GM18867 (cell line): ENCODE data around the gene OVOL1.

Experiments used
- ATAC-seq: cut with Tn5 transposase; IDR thresholded peaks from one replicate; pipeline ENCODE4 v1.9.1; 2021; ENCODE audit warnings: mild to moderate bottlenecking, moderate library complexity; ENCODE audit not compliant: unreplicated experiment

Gene OVOL1

GRCh38 chr11:65777821-65778361 is 9.0 kb upstream of the OVOL1 start:
- ATAC-seq: no peak

DNA sequence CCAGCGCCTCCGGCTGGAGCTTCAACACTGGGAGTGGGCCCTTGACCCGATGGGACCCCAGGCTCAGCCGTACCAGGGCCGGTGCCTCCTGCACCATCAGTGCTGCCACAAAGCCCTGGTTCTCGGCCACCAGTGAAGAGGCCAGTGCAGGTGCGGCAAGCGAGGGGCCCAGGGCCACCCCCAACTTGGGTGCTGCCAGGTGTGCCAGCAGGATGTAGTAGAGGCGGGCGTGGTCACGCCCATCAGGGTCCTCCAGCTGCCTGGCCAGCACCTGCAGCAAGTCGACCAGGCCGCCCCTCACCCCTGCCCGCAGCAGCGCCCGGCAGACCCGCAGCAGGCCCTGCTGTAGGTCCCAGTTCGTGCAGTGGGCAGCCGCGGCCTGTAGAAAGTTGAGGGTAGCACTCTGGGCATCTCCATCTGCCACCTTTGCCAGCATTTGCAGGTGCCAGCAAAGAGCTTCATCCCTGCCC is 8.4 kb upstream of the OVOL1 start:
- no peak for ATAC-seq

DNA sequence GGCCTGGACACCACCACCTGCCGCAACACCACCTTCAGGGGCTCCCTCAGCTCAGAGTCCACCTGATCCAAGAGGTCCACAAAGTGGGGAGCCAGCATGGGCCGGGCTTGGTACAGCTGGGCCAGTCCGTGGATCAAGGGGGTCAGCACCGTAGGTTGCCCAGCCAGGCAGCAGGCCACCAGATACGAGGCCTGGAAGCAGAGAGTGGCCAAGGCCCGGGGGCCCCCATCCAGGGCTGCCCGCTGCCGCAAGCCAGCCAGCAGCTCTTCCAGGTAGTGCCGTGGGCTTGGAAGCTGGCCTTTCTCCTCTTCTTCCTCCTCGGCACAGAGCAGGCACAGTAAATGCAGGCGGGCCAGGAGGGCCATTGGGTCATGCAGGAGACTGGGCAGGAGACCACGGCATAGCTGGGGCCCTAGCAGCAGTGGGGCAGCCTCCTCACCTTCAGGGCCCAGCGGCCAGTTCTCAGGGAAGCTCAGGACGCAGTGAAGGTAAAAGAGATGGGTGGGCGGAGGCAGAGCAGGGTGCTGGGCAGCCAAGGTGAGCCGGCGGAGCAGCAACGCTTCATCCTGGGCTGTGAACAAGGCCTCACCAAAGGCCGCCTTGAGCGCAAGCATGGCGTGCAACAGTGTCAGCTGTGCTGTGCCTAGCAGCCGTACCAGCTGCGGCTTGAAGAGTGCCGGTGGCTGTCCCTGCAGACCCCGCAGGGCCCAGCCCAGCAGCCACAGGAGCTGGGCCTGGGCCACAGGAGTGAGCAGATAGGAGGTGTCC is 7.8 kb upstream of the OVOL1 start:
- no peak for ATAC-seq

- no peak for ATAC-seq
These were observed 7.3 kb upstream of the OVOL1 start for GRCh38 chr11:65779669-65779918.

DNA sequence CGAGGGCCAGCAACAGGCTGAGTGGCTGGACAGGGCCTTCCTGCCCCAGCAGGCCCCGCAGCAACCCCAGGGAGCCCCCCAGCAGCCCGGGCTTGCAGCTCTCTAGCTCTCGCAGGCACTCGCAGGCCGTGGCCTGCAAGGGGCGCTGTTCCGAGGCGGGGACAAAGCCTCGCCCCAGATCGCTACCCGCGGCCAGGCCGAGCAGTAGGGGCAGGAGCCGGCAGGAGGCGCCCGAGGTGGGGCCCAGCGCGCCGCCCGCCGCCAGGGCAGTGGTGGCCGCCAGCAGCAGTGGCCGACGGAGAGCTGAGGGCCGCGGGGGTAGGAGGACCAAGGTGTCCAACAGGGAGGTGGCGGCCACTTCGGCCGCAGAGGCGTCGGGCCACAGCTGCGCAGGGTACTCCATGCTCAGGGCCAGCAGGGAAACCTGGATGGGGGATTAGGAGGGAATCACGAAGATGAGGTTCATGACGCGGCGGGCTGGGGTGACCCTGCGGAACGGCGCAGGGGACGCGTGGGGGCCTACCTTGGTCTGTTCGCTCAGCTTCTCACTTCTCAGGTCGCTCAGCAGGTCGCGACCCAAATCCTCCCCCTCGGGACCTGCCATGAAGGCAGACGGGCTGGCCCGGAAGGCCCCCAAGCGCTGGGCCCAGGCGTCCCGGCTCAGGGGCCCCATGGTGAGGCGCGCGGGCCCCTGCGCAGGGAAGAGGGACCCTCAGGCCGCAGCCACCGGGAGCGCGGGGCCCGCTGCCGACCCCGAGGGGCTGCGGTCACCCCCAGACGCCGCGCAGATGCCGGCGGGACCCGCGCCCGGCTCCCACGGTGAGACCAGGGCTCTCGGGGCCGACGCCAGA is 6.7 kb upstream of the OVOL1 start:
- ATAC-seq: peak; percentile 53

DNA sequence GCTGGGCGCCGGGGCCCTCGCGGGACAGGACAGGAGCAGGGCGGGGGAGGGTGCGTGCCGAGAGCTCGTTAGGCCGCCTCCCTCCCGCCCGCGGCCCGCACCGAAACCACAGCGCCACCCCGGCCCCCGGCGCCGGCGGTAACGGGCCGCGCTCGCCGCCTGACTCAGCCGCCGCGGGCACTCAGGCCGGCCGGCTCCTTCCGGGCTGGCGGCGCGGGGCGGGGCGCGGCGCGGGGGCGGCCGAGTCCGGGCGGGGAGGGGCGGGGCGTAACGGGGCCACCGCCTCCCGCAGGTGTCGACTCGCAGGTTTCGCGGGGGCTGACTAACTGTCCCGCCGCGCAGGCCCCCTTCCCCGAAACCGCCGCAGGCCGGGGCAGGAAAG is 6.1 kb upstream of the OVOL1 start, which contains the start of gene AP5B1:
Gene AP5B1, minus strand, starts transcription at position 207 of the 382 bp plus-strand sequence. CDS start 385 bp downstream, outside the sequence.
- peak; percentile 66 for ATAC-seq

DNA sequence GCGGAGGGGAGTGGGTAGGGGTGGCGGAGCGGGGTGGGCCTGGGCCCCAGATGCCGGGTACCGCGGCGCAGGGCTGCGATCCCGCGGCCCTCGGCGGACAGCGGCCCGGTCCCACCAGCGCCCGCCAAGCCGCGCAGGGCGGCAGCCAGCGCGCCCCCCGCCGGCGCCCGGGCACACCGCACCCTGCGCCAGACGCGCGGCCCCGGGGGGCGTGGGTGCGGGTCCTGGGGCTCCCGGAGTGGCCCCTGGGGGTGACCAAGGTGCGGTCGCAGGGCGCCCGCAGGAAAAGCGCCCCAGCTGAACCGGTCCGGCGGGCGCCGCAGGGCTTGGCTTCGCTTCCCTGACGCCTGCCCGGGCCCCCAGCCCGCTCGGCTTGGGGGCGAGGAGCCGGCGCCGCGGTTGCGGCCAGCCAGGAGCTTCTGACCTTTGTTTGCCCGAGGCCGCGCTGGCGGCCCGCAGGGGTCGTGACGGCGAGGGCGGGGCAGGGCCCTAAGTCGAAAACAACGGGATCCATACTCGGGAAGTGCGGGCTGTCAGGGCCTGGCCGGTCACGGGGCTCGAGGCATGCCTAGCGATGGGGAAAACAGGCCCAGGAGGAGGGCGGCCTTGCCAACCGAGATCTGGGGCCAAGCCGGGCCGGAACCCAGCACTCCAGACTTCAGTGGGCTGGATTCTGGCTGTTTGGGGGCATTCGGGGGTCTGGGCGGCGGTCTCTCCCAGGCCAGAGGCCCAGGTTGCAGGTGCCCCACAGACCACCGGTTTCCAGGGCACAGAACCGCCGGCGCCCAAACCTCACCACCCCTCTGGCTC is 5.5 kb upstream of the OVOL1 start:
- peak; percentile 35 for ATAC-seq

DNA sequence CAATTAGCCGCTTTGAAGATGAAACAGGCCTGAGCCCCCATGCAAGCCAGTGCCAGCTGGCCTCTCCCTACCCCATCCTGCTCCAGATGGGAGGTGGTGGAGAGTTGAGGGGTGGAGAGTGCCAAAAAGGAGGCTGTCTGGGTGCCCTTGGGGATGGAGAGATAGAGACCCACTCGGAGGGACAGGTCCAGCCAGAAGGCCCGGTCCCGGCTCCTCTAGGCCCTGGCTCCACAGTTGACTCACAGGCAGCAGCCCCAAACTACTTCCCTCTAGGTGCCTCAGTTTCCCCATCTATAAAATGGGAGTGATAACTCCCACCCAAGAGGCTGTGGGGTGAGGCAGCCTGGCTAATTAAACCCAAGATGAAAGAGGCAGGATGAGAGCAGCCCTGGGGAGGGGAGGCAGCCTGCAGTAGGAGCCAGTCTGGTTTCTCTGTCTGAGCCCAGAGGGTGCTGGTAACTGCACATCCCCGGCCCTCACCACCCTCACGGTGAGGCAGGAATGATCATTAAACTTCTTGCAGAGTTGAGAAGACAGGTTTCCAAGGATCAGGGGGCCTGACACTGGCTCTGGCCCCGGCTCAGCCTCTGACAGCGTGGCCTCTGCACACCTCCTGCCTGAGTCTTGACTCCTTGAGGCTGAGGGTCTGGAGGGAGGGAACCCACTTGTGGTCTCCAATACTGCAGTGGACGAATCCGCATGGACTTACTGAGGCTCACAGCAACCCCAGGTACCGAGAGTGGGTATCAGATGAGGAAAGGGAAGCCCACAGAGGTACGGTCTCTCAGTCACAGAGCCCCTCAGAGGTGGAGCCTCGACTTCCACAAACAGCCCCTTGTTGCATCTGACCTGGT is 4.7 kb upstream of the OVOL1 start:
- no peak for ATAC-seq

GRCh38 chr11:65782816-65783228 is 4.0 kb upstream of the OVOL1 start:
- no peak for ATAC-seq

DNA sequence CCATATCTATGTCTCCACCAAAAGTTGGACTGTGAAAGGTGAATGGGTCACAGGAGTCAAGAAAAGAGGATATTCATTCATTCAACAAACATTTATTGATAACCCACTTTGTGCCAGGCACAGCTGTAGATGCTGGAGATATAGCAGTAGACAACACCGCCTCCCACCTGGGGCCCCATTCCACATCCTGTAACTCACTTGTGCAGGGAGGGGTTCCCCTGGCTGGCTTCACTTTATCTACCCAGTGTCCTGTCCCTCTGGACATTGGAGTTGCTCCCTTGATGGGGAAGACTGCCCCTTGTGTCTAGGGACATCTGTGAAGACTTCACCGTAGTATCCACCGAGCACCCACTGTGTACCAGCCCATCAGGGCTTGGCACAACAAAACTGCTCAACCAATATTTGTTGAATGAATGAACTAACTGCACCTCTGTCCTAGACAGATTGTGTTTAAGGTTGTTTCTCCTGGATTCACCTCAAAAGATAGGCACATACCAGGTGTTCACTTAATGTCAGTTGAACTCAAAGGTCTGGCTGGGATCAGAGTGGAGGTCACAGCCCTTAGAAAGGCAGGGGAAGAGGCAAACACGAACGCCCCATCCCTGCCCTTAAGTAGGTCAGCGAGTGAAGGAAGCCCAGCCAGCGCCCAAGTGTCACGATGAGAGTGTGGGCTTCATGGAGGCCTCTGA is 1.4 kb upstream of the OVOL1 start:
- ATAC-seq: no peak

GRCh38 chr11:65786008-65786785 is 666 bp upstream of the OVOL1 start:
- ATAC-seq: no peak

DNA sequence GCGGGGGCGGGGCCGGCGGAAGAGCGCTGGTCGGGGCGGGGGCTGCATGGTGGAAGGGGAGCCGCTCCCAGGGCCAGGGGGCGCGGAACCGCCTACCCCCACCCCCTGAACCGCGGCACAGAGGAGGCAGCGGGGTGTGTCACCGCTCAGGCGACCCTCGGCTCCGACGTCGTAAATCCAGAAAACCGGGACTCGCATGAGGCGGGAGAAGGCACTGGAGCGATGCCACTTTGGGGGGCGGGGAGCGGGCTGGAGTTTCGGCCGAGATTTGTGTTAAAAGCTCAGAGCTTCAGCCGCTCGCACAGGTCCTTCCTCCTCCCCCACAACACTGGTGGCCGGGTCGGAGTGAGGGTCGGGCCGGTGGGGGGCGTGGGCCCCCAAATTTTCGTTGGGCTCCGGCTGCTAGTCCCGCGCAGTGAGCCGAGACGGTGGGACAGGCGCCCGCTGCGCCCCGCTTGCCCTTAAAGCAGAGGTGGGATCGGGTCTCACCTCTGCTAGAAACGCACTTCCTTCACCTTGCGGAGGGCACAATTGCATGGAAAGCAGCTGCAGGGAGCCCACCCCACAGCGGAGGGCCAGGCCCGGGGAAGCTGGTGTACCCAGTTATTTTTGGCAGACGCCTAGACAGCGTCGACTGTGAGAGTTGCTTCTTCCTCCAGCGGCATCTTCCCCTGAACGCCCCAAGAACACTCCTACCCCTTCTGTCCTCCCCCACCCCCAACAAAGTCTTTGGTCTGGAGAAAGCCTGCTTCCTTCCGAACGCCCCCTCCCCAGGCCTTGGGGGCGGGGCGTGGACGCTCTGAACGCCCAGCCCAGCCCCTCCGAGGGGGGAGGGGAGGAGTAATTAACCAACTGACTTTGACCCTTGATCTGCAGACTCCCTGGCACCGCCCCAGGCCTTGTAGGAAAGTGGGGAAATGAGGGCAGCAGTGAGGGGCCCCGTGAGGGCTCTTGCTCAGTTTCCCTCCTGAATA is 1.1 kb downstream of the OVOL1 start:
- ATAC-seq: no peak

GRCh38 chr11:65788821-65789220 is 2.0 kb downstream of the OVOL1 start:
- ATAC-seq: no peak

DNA sequence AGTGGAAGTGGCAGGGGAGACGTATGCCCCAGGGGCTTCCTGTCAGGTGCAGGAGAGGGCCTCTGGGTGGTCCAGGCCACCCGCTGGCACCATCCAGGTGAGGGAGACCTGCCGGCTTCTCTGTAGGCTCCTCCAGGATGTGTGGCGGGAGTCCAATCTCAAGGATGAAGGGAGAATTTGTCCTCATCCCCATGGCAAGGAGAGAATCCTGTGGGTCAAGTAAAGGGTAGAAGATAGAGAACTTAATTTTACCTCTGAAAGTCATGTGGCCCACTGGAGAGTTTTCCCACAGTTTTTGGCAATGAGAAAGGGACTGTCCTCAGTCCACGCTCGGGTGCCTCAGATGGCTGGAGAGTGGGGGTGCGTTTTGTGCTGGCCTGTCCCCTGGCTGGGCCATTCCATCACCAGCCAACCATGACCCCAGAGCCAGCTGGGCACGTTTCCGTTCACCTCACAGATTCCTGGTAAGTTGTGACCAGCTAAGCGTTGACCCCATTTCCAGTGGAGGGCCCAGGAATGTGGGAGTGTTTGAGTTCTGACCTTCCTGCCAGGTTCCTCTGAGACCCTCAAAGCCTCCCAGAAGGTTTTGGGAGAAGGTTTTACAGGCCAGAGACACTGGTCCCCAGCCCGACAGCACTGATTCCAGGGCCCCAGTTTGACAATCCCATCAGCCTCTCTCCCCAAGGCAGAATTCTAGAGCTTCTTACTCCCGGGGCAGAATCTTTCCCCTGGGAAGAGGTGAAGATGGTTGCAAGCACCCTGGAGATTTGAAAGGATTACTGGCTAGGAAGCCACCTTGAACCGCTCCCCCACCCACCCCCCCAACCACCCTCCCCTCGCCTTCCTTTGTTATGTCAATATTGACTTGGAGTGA is 2.6 kb downstream of the OVOL1 start:
- no peak for ATAC-seq

GRCh38 chr11:65790104-65790901 is 3.4 kb downstream of the OVOL1 start:
- ATAC-seq: no peak
